HCT116 (cell line): ENCODE data around the gene IST1. TPM values are rescaled to one million over a fixed set of nuclear protein-coding genes. Genes with fewer than 3 reads are reported as not detected.

Experiments used
- ATAC-seq: fragments of 200-7000 bp; cut with Tn5 transposase; 2 replicates; pipeline ENCODE4 v1.9.1; 2020; ENCODE audit warnings: mild to moderate bottlenecking, moderate library complexity
- BruUV-seq: library from RNA; stranded (reverse); fragments of 400-500 nt; replicated peaks from 2 replicates; lab custom pipeline; 2021; lab: Mats Ljungman, UMichigan
- CTCF ChIA-PET: fragments of 300-600 bp; sonication (Branson Sonifier 250); formaldehyde crosslinking; loops from one replicate; lab custom pipeline; 2021; ENCODE audit warnings: antibody characterized with exemption; lab: Charles Lee
- POLR2A ChIA-PET: fragments of 300-600, 350-600 bp; sonication (Branson Sonifier 250); formaldehyde crosslinking; loops from one replicate; lab custom pipeline; 2021; ENCODE audit warnings: antibody characterized with exemption; lab: Charles Lee
- RAD21 ChIA-PET, 2 experiments: fragments of 300-600 bp; sonication (Branson Sonifier 250); formaldehyde crosslinking; loops; one replicate each; lab custom pipeline; 2023; ENCODE audit warnings: low total read pairs in 2 of 2; ENCODE audit not compliant: uncharacterized antibody in 2 of 2, unreplicated experiment in 2 of 2, low non-redundant PET in 1 of 2; lab: Charles Lee
- DNase-seq: peaks from one replicate; pipeline ENCODE4 v3.0.0-alpha.2; 2010; ENCODE audit warnings: low read depth, low spot score
- H2AFZ ChIP-seq: fragments of 200-600 bp; shearing (Covaris generic), sonication (generic); 2 replicates; pipeline ENCODE4 v1.6.1; 2017; ENCODE audit warnings: low read depth, mixed run types, mixed read lengths, antibody characterized with exemption, low read length; ENCODE audit not compliant: poor library complexity, severe bottlenecking
- H3K27ac ChIP-seq: 2 replicates; pipeline ENCODE4 v1.5.1; 2012; ENCODE audit warnings: low read depth, low read length
- H3K27me3 ChIP-seq: fragments of 200-600 bp; sonication (generic); 2 replicates; pipeline ENCODE4 v1.6.1; 2016; ENCODE audit warnings: mixed run types, low read length, mixed read lengths; ENCODE audit not compliant: insufficient read depth
- H3K36me3 ChIP-seq, 2 experiments: fragments of 200-500 bp in 1 of 2; fragments of 200-600 bp in 1 of 2; sonication (Bioruptor generic) in 1 of 2; sonication (generic) in 1 of 2; 2 replicates each; pipeline versions ENCODE4 v1.5.1 to v1.6.1; 2014 to 2016; ENCODE audit warnings: low read length in 2 of 2, inconsistent platforms in 1 of 2, mixed read lengths in 1 of 2, mixed run types in 1 of 2; ENCODE audit not compliant: insufficient read depth in 2 of 2, control insufficient read depth in 1 of 2
- H3K4me1 ChIP-seq, 2 experiments: fragments of 200-600 bp in 1 of 2; sonication (generic) in 1 of 2; 2 replicates each; pipeline versions ENCODE4 v1.5.1 to v1.6.1; 2012 to 2017; ENCODE audit warnings: low read length in 2 of 2, inconsistent platforms in 1 of 2, mild to moderate bottlenecking in 1 of 2, mixed read lengths in 1 of 2, mixed run types in 1 of 2, moderate library complexity in 1 of 2; ENCODE audit not compliant: insufficient read depth in 2 of 2, control insufficient read depth in 1 of 2
- H3K4me2 ChIP-seq: fragments of 200-600 bp; sonication (generic); 2 replicates; pipeline ENCODE4 v1.6.1; 2017; ENCODE audit warnings: mixed run types, low read length, mixed read lengths
- H3K4me3 ChIP-seq, 2 experiments: fragments of 200-600 bp in 1 of 2; sonication (generic) in 1 of 2; replicated peaks in 1 of 2; 2 replicates each; pipeline ENCODE4 v1.5.1; 2011 to 2016; ENCODE audit warnings: low read length in 2 of 2, control low read depth in 1 of 2, low read depth in 1 of 2, mild to moderate bottlenecking in 1 of 2, mixed read lengths in 1 of 2, mixed run types in 1 of 2
- H3K79me2 ChIP-seq: fragments of 200-600 bp; sonication (generic); 2 replicates; pipeline ENCODE4 v1.6.1; 2017; ENCODE audit warnings: mild to moderate bottlenecking, mixed run types, low read length, moderate library complexity, mixed read lengths; ENCODE audit not compliant: insufficient read depth
- H3K9ac ChIP-seq: fragments of 200-600 bp; sonication (generic); 2 replicates; pipeline ENCODE4 v1.6.1; 2016; ENCODE audit warnings: low read length, mixed read lengths
- H3K9me2 ChIP-seq: fragments of 200-600 bp; sonication (generic), shearing (Covaris generic); 2 replicates; pipeline ENCODE4 v1.6.1; 2017; ENCODE audit warnings: mixed run types, mild to moderate bottlenecking, moderate library complexity; ENCODE audit not compliant: insufficient read depth
- H3K9me3 ChIP-seq, 2 experiments: fragments of 200-500 bp in 1 of 2; fragments of 200-600 bp in 1 of 2; sonication (Bioruptor generic) in 1 of 2; sonication (generic) in 1 of 2; 2 replicates each; pipeline ENCODE4 v1.6.1; 2014 to 2017; ENCODE audit warnings: low read length in 2 of 2, mixed read lengths in 2 of 2, inconsistent platforms in 1 of 2, low read depth in 1 of 2, mild to moderate bottlenecking in 1 of 2, mixed run types in 1 of 2, moderate library complexity in 1 of 2; ENCODE audit not compliant: control insufficient read depth in 1 of 2, insufficient read depth in 1 of 2
- H4K20me1 ChIP-seq: fragments of 200-600 bp; sonication (generic), shearing (Covaris generic); 2 replicates; pipeline ENCODE4 v1.6.1; 2017; ENCODE audit warnings: mixed run types, mild to moderate bottlenecking, moderate library complexity; ENCODE audit not compliant: insufficient read depth
- CBX3 ChIP-seq: IDR thresholded peaks from 2 replicates; pipeline ENCODE4 v1.6.1; 2012; ENCODE audit warnings: low read depth
- CEBPB ChIP-seq: IDR thresholded peaks from 2 replicates; pipeline ENCODE4 v1.6.1; 2012; ENCODE audit warnings: low read depth
- CTCF ChIP-seq, 3 experiments: fragments of 200-600 bp in 1 of 3; sonication (generic) in 1 of 3; IDR thresholded peaks in 2 of 3; conservative IDR thresholded peaks in 1 of 3; 2 replicates each; pipeline ENCODE4 v1.5.1; 2012 to 2017; ENCODE audit warnings: low read depth in 2 of 3, low read length in 2 of 3, antibody characterized with exemption in 1 of 3, borderline replicate concordance in 1 of 3, control low read depth in 1 of 3, mild to moderate bottlenecking in 1 of 3, mixed read lengths in 1 of 3, mixed run types in 1 of 3, moderate library complexity in 1 of 3; ENCODE audit not compliant: insufficient read depth in 1 of 3
- ELF1 ChIP-seq: IDR thresholded peaks from 2 replicates; pipeline ENCODE4 v1.6.1; 2012; ENCODE audit warnings: low read depth, borderline replicate concordance
- EZH2 ChIP-seq: fragments of 200-600 bp; sonication (generic); IDR thresholded peaks from 2 replicates; pipeline ENCODE4 v1.6.1; 2017; ENCODE audit warnings: antibody characterized with exemption, mixed run types
- EZH2phosphoT487 ChIP-seq: fragments of 200-600 bp; IDR thresholded peaks from 2 replicates; pipeline ENCODE4 v1.6.1; 2018; ENCODE audit warnings: antibody characterized with exemption, borderline replicate concordance
- POLR2A ChIP-seq: IDR thresholded peaks from 2 replicates; pipeline ENCODE4 v1.7.0; 2011; ENCODE audit warnings: borderline replicate concordance; ENCODE audit not compliant: insufficient read depth, insufficient read length; ENCODE audit errors: extremely low read depth
- POLR2AphosphoS5 ChIP-seq: IDR thresholded peaks from 2 replicates; pipeline ENCODE4 v1.6.1; 2011; ENCODE audit warnings: mild to moderate bottlenecking, low read depth, low read length, moderate library complexity
- RAD21 ChIP-seq: IDR thresholded peaks from 2 replicates; pipeline ENCODE4 v1.6.1; 2012; ENCODE audit warnings: low read depth, mild to moderate bottlenecking
- REST ChIP-seq: IDR thresholded peaks from 2 replicates; pipeline ENCODE4 v1.6.1; 2012; ENCODE audit warnings: low read depth
- SP1 ChIP-seq: IDR thresholded peaks from 2 replicates; pipeline ENCODE4 v1.6.1; 2012; ENCODE audit warnings: low read depth
- SRF ChIP-seq: IDR thresholded peaks from 2 replicates; pipeline ENCODE4 v1.6.1; 2012; ENCODE audit warnings: low read depth
- ZFX ChIP-seq: fragments of 450-650 bp; IDR thresholded peaks from 2 replicates; pipeline ENCODE4 v1.6.1; 2017
- ZNF274 ChIP-seq: fragments of 200-500 bp; sonication (Bioruptor generic); IDR thresholded peaks from 2 replicates; pipeline ENCODE4 v1.6.1; 2014; ENCODE audit warnings: mild to moderate bottlenecking, low read depth, low read length, inconsistent platforms
- intact Hi-C: fragments of 100-400 bp; cut with micrococcal nuclease; formaldehyde crosslinking; loops from 2 replicates; pipeline ENCODE4 v1.10.0; 2022
- total RNA-seq: library from RNA; stranded (reverse); gene quantifications from one replicate; pipeline ENCODE4 v1.2.1, GENCODE V29; 2021; ENCODE audit not compliant: unreplicated experiment
- TF ChIP-seq, protein P1 (sequence below): IDR thresholded peaks from 2 replicates; pipeline ENCODE4 v1.6.1; 2011; ENCODE audit warnings: mild to moderate bottlenecking, low read length, moderate library complexity; ENCODE audit not compliant: insufficient replicate concordance; ENCODE audit errors: extremely low read depth

The IST1 gene
- total RNA-seq, 1 experiment from 2014 or later = 191 TPM

GRCh38 chr16:71870818-71871217 lies 24.5 kb upstream of the IST1 start:
- intact Hi-C loops = no loop called here
- RAD21 ChIA-PET = no interaction called here

More at GRCh38 chr16:71870818-71871217, 24.5 kb upstream of the IST1 start:
- no peaks in the 10 kb centered on the region for H3K9me2 ChIP-seq
- no TSS peak for BruUV-seq
- TF ChIP-seq CTCF (IDR thresholded peaks at IDR 0.05 in 2 of 3, conservative IDR thresholded peaks at IDR 0.05 in 1 of 3; ENCODE audit: borderline replicate concordance in 1 of 3, insufficient read depth in 1 of 3, low read depth in 2 of 3, low read length in 2 of 3) (no peak), SP1 (no peak), EZH2 (no peak), EZH2phosphoT487 (no peak), CBX3 (no peak), SRF (no peak), ELF1 (no peak), POLR2A (no peak), ZFX (no peak), ZNF274 (no peak), POLR2AphosphoS5 (no peak), REST (no peak), CEBPB (no peak), RAD21 (no peak)
- TF ChIP-seq, protein P1, sequence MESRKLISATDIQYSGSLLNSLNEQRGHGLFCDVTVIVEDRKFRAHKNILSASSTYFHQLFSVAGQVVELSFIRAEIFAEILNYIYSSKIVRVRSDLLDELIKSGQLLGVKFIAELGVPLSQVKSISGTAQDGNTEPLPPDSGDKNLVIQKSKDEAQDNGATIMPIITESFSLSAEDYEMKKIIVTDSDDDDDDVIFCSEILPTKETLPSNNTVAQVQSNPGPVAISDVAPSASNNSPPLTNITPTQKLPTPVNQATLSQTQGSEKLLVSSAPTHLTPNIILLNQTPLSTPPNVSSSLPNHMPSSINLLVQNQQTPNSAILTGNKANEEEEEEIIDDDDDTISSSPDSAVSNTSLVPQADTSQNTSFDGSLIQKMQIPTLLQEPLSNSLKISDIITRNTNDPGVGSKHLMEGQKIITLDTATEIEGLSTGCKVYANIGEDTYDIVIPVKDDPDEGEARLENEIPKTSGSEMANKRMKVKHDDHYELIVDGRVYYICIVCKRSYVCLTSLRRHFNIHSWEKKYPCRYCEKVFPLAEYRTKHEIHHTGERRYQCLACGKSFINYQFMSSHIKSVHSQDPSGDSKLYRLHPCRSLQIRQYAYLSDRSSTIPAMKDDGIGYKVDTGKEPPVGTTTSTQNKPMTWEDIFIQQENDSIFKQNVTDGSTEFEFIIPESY = no peak
- no peak overlapping the region for H3K9ac ChIP-seq
- H3K27me3 ChIP-seq = no peaks in the 10 kb centered on the region
- no peaks in the 10 kb centered on the region for H3K79me2 ChIP-seq
- H2AFZ ChIP-seq = no peak overlapping the region
- CTCF ChIA-PET = no interaction called here
- no peak overlapping the region for H3K4me3 ChIP-seq
- H3K36me3 ChIP-seq = no peaks in the 10 kb centered on the region
- no peak for DNase-seq
- no peaks in the 10 kb centered on the region for H3K4me1 ChIP-seq
- POLR2A ChIA-PET = no interaction called here
- no peaks in the 10 kb centered on the region for H4K20me1 ChIP-seq
- H3K4me2 ChIP-seq = no peak overlapping the region
- H3K9me3 ChIP-seq = no peaks in the 10 kb centered on the region
- no peak overlapping the region for H3K27ac ChIP-seq
- no peak for ATAC-seq
